Measurements from ENCODE around the gene FNBP1L.

The FNBP1L gene

DNA sequence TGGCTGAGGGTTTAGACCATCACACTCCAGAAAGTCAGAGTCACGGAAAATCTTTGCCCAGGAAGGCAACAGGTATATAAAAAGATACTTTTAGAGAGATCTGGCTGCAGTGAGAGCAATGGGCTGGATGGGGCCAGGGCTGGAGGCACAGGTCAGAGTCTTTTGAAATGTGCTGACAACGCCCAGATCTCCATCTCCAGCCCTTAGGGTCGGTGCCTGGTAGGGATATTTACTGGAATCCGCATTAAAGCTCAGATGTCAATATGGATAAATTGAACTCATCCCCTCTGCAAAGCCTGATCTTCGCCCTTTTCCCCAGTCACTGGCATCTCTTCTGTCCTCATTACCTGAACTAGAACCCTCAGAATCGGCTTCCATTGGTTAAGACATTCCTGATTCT, 151.6 kb downstream of the FNBP1L start:
- no peak overlapping the region for H2AK5ac ChIP-seq (ENCODE audit: low read length)
- H3K79me1 ChIP-seq (ENCODE audit: low read length), result peaks cover 30% of the 10 kb centered on the region
- H4K8ac ChIP-seq (ENCODE audit: low read depth, low read length), result no peak overlapping the region
- no peaks in the 10 kb centered on the region for H3K27me3 ChIP-seq (ENCODE audit: insufficient read depth, low read length)
- H3K79me2 ChIP-seq (ENCODE audit: control insufficient read depth, insufficient read depth, low read length, poor library complexity), result peaks cover 6% of the 10 kb centered on the region
- H2BK12ac ChIP-seq (ENCODE audit: low read length), result no peak overlapping the region
- H3K4me1 ChIP-seq (ENCODE audit: control insufficient read depth in 1 of 2, insufficient read depth in 2 of 2, low read length in 2 of 2), result peaks cover 34 to 46% of the 10 kb centered on the region in 2 experiments
- no peak overlapping the region for H4K12ac ChIP-seq (ENCODE audit: low read depth, low read length)
- H3K23ac ChIP-seq (ENCODE audit: low read length), result no peak overlapping the region
- peak overlapping the region; percentile 56 for H3K18ac ChIP-seq (ENCODE audit: low read length)
- no peak overlapping the region for H3K4me2 ChIP-seq (ENCODE audit: low read length)
- H2AFZ ChIP-seq (ENCODE audit: insufficient read depth, low read length, poor library complexity), result no peak overlapping the region
- H3K4me3 ChIP-seq (ENCODE audit: low read depth, low read length), result no peak overlapping the region
- H3K27ac ChIP-seq (ENCODE audit: low read depth, low read length), result peak overlapping the region; percentile 62
- H2BK5ac ChIP-seq (ENCODE audit: low read depth, low read length, poor library complexity), result peak overlapping the region; percentile 52
- H2BK120ac ChIP-seq (ENCODE audit: insufficient read depth, low read length, poor library complexity), result peak overlapping the region; percentile 23
- H3K9ac ChIP-seq (ENCODE audit: low read length), result no peak overlapping the region
- no peak overlapping the region for H3K4ac ChIP-seq (ENCODE audit: low read depth, low read length)
- no peak for DNase-seq
- peak overlapping the region; percentile 38 for H4K91ac ChIP-seq (ENCODE audit: low read depth, low read length)
- no CpG with 5 or more reads among the region's 6 CpGs for whole genome bisulfite sequencing (ENCODE audit: extremely low coverage, insufficient coverage, insufficient read length)
- no peaks in the 10 kb centered on the region for H3K36me3 ChIP-seq (ENCODE audit: control insufficient read depth in 1 of 2, insufficient read depth in 2 of 2, low read length in 2 of 2)
- H3K14ac ChIP-seq (ENCODE audit: low read length), result peak overlapping the region; percentile 34
- H3K9me3 ChIP-seq (ENCODE audit: insufficient read depth, low read depth, low read length), result no peaks in the 10 kb centered on the region

GRCh38 chr1:93600663-93601062, 152.7 kb downstream of the FNBP1L start:
- Histone ChIP-seq H3K27ac (ENCODE audit: low read depth, low read length) (peak overlapping the region; percentile 62), H2AFZ (ENCODE audit: insufficient read depth, low read length, poor library complexity) (peak overlapping the region; percentile 4), H3K4me2 (ENCODE audit: low read length) (no peak overlapping the region), H2BK12ac (ENCODE audit: low read length) (peak overlapping the region; percentile 90), H2AK5ac (ENCODE audit: low read length) (peak overlapping the region; percentile 16), H3K14ac (ENCODE audit: low read length) (peak overlapping the region; percentile 55), H3K18ac (ENCODE audit: low read length) (peak overlapping the region; percentile 93), H3K9me3 (ENCODE audit: insufficient read depth, low read depth, low read length) (no peaks in the 10 kb centered on the region), H2BK120ac (ENCODE audit: insufficient read depth, low read length, poor library complexity) (peak overlapping the region; percentile 74), H4K8ac (ENCODE audit: low read depth, low read length) (peak overlapping the region; percentile 8), H3K27me3 (ENCODE audit: insufficient read depth, low read length) (no peaks in the 10 kb centered on the region), H3K4me1 (ENCODE audit: control insufficient read depth in 1 of 2, insufficient read depth in 2 of 2, low read length in 2 of 2) (peaks cover 33 to 44% of the 10 kb centered on the region in 2 experiments), H3K9ac (ENCODE audit: low read length) (no peak overlapping the region), H3K79me1 (ENCODE audit: low read length) (peaks cover 29% of the 10 kb centered on the region), H3K4ac (ENCODE audit: low read depth, low read length) (peak overlapping the region; percentile 57), H2BK5ac (ENCODE audit: low read depth, low read length, poor library complexity) (peak overlapping the region; percentile 5), H4K12ac (ENCODE audit: low read depth, low read length) (no peak overlapping the region), H4K91ac (ENCODE audit: low read depth, low read length) (peak overlapping the region; percentile 78), H3K79me2 (ENCODE audit: control insufficient read depth, insufficient read depth, low read length, poor library complexity) (peaks cover 6% of the 10 kb centered on the region), H3K4me3 (ENCODE audit: low read depth, low read length) (no peak overlapping the region), H3K36me3 (ENCODE audit: control insufficient read depth in 1 of 2, insufficient read depth in 2 of 2, low read length in 2 of 2) (no peaks in the 10 kb centered on the region), H3K23ac (ENCODE audit: low read length) (no peak overlapping the region)
- DNase-seq, result no peak
- WGBS (ENCODE audit: extremely low coverage, insufficient coverage, insufficient read length), result no CpG with 5 or more reads among the region's 2 CpGs

- no peak overlapping the region for H2AFZ ChIP-seq (ENCODE audit: insufficient read depth, low read length, poor library complexity)
- H3K9me3 ChIP-seq (ENCODE audit: insufficient read depth, low read depth, low read length), result no peaks in the 10 kb centered on the region
- no peak overlapping the region for H4K91ac ChIP-seq (ENCODE audit: low read depth, low read length)
- no peak overlapping the region for H2BK120ac ChIP-seq (ENCODE audit: insufficient read depth, low read length, poor library complexity)
- peaks cover 6% of the 10 kb centered on the region for H3K79me2 ChIP-seq (ENCODE audit: control insufficient read depth, insufficient read depth, low read length, poor library complexity)
- no peak overlapping the region for H2BK5ac ChIP-seq (ENCODE audit: low read depth, low read length, poor library complexity)
- DNase-seq, result no peak
- no peak overlapping the region for H3K4ac ChIP-seq (ENCODE audit: low read depth, low read length)
- no peak overlapping the region for H3K14ac ChIP-seq (ENCODE audit: low read length)
- no peak overlapping the region for H3K23ac ChIP-seq (ENCODE audit: low read length)
- no peak overlapping the region for H4K12ac ChIP-seq (ENCODE audit: low read depth, low read length)
- H2AK5ac ChIP-seq (ENCODE audit: low read length), result no peak overlapping the region
- no peaks in the 10 kb centered on the region for H3K36me3 ChIP-seq (ENCODE audit: control insufficient read depth in 1 of 2, insufficient read depth in 2 of 2, low read length in 2 of 2)
- H3K18ac ChIP-seq (ENCODE audit: low read length), result no peak overlapping the region
- H3K9ac ChIP-seq (ENCODE audit: low read length), result no peak overlapping the region
- peaks cover 31 to 47% of the 10 kb centered on the region in 2 experiments for H3K4me1 ChIP-seq (ENCODE audit: control insufficient read depth in 1 of 2, insufficient read depth in 2 of 2, low read length in 2 of 2)
- no peak overlapping the region for H3K27ac ChIP-seq (ENCODE audit: low read depth, low read length)
- H3K27me3 ChIP-seq (ENCODE audit: insufficient read depth, low read length), result no peaks in the 10 kb centered on the region
- H2BK12ac ChIP-seq (ENCODE audit: low read length), result no peak overlapping the region
- no peak overlapping the region for H3K4me2 ChIP-seq (ENCODE audit: low read length)
- peaks cover 29% of the 10 kb centered on the region for H3K79me1 ChIP-seq (ENCODE audit: low read length)
- H4K8ac ChIP-seq (ENCODE audit: low read depth, low read length), result no peak overlapping the region
- no peak overlapping the region for H3K4me3 ChIP-seq (ENCODE audit: low read depth, low read length)
- no CpG with 5 or more reads among the region's 1 CpG for WGBS (ENCODE audit: extremely low coverage, insufficient coverage, insufficient read length)
These were observed 153.8 kb downstream of the FNBP1L start for GRCh38 chr1:93601686-93602085.

DNA sequence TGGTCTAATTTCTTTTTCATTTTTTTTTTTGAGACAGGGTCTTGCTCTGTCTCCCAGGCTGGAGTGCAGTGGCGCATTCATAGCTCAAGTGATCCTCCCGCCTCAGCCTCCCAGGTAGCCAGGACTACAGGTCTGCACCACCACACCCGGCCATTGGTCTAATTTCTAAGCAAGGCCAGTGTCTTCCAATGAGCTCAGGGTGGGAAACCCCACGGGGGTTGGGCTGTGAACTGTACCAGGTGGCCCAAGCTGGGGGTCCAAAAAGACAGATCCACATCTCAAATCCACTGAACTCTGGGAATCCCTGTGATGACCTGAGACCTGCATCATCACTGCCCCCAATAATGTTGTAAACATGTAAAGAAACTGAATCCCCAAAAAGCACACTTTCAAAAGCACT, 154.2 kb downstream of the FNBP1L start:
- no peak overlapping the region for H3K4me2 ChIP-seq (ENCODE audit: low read length)
- no peak overlapping the region for H2BK12ac ChIP-seq (ENCODE audit: low read length)
- no peak overlapping the region for H2AFZ ChIP-seq (ENCODE audit: insufficient read depth, low read length, poor library complexity)
- H3K9me3 ChIP-seq (ENCODE audit: insufficient read depth, low read depth, low read length), result no peaks in the 10 kb centered on the region
- H3K79me2 ChIP-seq (ENCODE audit: control insufficient read depth, insufficient read depth, low read length, poor library complexity), result peaks cover 6% of the 10 kb centered on the region
- H4K8ac ChIP-seq (ENCODE audit: low read depth, low read length), result no peak overlapping the region
- no peak for DNase-seq
- no peaks in the 10 kb centered on the region for H3K27me3 ChIP-seq (ENCODE audit: insufficient read depth, low read length)
- no peak overlapping the region for H3K14ac ChIP-seq (ENCODE audit: low read length)
- H3K23ac ChIP-seq (ENCODE audit: low read length), result no peak overlapping the region
- H3K36me3 ChIP-seq (ENCODE audit: control insufficient read depth in 1 of 2, insufficient read depth in 2 of 2, low read length in 2 of 2), result no peaks in the 10 kb centered on the region
- no peak overlapping the region for H2BK5ac ChIP-seq (ENCODE audit: low read depth, low read length, poor library complexity)
- H3K4me3 ChIP-seq (ENCODE audit: low read depth, low read length), result no peak overlapping the region
- H3K4ac ChIP-seq (ENCODE audit: low read depth, low read length), result peak overlapping the region; percentile 53
- H3K4me1 ChIP-seq (ENCODE audit: control insufficient read depth in 1 of 2, insufficient read depth in 2 of 2, low read length in 2 of 2), result peaks cover 31 to 47% of the 10 kb centered on the region in 2 experiments
- no peak overlapping the region for H3K27ac ChIP-seq (ENCODE audit: low read depth, low read length)
- WGBS (ENCODE audit: extremely low coverage, insufficient coverage, insufficient read length), result no CpG with 5 or more reads among the region's 4 CpGs
- peaks cover 29% of the 10 kb centered on the region for H3K79me1 ChIP-seq (ENCODE audit: low read length)
- no peak overlapping the region for H2AK5ac ChIP-seq (ENCODE audit: low read length)
- no peak overlapping the region for H2BK120ac ChIP-seq (ENCODE audit: insufficient read depth, low read length, poor library complexity)
- no peak overlapping the region for H4K91ac ChIP-seq (ENCODE audit: low read depth, low read length)
- no peak overlapping the region for H4K12ac ChIP-seq (ENCODE audit: low read depth, low read length)
- no peak overlapping the region for H3K9ac ChIP-seq (ENCODE audit: low read length)
- H3K18ac ChIP-seq (ENCODE audit: low read length), result no peak overlapping the region

Data from trophoblast cell (in vitro differentiated cells and primary cell).